Measurements from ENCODE around the gene RBM43. TPM values are rescaled to one million over a fixed set of nuclear protein-coding genes. Genes with fewer than 3 reads are reported as not detected.

The RBM43 gene
- total and polyA plus RNA-seq, 9 of the 15 experiments (the other 6 are each of a cell fraction or from before 2014, with no cell fraction given), result 1.3 to 6.9 (median 3.8) TPM

GRCh38 chr2:151261231-151261976 is at the start of gene RBM43 (continued):
- TF ChIP-seq BCLAF1 (IDR thresholded peaks at IDR 0.05; ENCODE audit: borderline replicate concordance in 1 of 2, control insufficient read depth in 1 of 2, low read depth in 2 of 2, low read length in 1 of 2) (0 out of 4 replicates have a peak, but pooled peaks of 1 of the 2 experiments have one; percentile 19), TAF1 (IDR thresholded peaks at IDR 0.05; ENCODE audit: control insufficient read depth, extremely low read depth, insufficient read depth, low read length, severe bottlenecking) (peak; percentile 61), FOXK2 (conservative IDR thresholded peaks at IDR 0.05 in 1 of 2, IDR thresholded peaks at IDR 0.05 in 1 of 2; ENCODE audit: low read depth in 2 of 2) (peak in 1 of 2 experiments; percentile 57; a peak in 1 of 4 replicates), FOS (IDR thresholded peaks at IDR 0.05; ENCODE audit: extremely low read depth, insufficient read length) (no peak), ZNF584 (CRISPR knock-in tag; IDR thresholded peaks at IDR 0.05; ENCODE audit: low read depth) (no peak; the same call in 1 of the 2 replicates), MGA (IDR thresholded peaks at IDR 0.05) (peak; percentile 90), TAF7 (tag; IDR thresholded peaks at IDR 0.05) (no peak), ZNF197 (CRISPR knock-in tag; IDR thresholded peaks at IDR 0.05; ENCODE audit: low read depth) (peak; percentile 84; the same call in 1 of the 2 replicates), MECOM (CRISPR knock-in tag; IDR thresholded peaks at IDR 0.05) (0 out of 2 replicates have a peak, but pooled peaks have one; percentile 3), CXXC5 (CRISPR knock-in tag; IDR thresholded peaks at IDR 0.05) (peak; percentile 85), CTBP1 (IDR thresholded peaks at IDR 0.05; ENCODE audit: borderline replicate concordance) (peak; percentile 75)

Data from K562 (cell line).